HG02623 (cell line): ENCODE measurements around the gene CCDC57.

Experiments
- ATAC-seq: cut with Tn5 transposase; IDR thresholded peaks from one replicate; pipeline ENCODE4 v1.9.1; 2021; ENCODE audit warnings: moderate library complexity; ENCODE audit not compliant: unreplicated experiment

The CCDC57 gene

GRCh38 chr17:82247182-82247823, 34.7 kb upstream of the CCDC57 start:
- no peak for ATAC-seq

- no peak for ATAC-seq
Observed at GRCh38 chr17:82246365-82247181, 33.9 kb upstream of the CCDC57 start.

- no peak for ATAC-seq
Observed at GRCh38 chr17:82246040-82246364, 33.4 kb upstream of the CCDC57 start.

- ATAC-seq: no peak
Observed at GRCh38 chr17:82245134-82246039, 32.7 kb upstream of the CCDC57 start.

- ATAC-seq: no peak
Observed at GRCh38 chr17:82244413-82245133, 31.9 kb upstream of the CCDC57 start.

- ATAC-seq: no peak
Observed at GRCh38 chr17:82243648-82244412, 31.2 kb upstream of the CCDC57 start.

- ATAC-seq: no peak
Observed at GRCh38 chr17:82242977-82243647, 30.5 kb upstream of the CCDC57 start.

- ATAC-seq: no peak
Observed at GRCh38 chr17:82242698-82242976, 30.0 kb upstream of the CCDC57 start.

- no peak for ATAC-seq
Observed at GRCh38 chr17:82241926-82242697, 29.5 kb upstream of the CCDC57 start.

- no peak for ATAC-seq
Observed at GRCh38 chr17:82241183-82241925, 28.7 kb upstream of the CCDC57 start.

- no peak for ATAC-seq
Observed at GRCh38 chr17:82240506-82241182, 28.0 kb upstream of the CCDC57 start.

GRCh38 chr17:82239926-82240505, 27.4 kb upstream of the CCDC57 start:
- ATAC-seq: no peak

- no peak for ATAC-seq
Observed at GRCh38 chr17:82239401-82239925, 26.8 kb upstream of the CCDC57 start.

GRCh38 chr17:82238472-82239201, 26.0 kb upstream of the CCDC57 start:
- no peak for ATAC-seq

GRCh38 chr17:82237746-82238471, 25.3 kb upstream of the CCDC57 start:
- ATAC-seq: no peak
